ENCODE data around the gene RGS3.

DNA sequence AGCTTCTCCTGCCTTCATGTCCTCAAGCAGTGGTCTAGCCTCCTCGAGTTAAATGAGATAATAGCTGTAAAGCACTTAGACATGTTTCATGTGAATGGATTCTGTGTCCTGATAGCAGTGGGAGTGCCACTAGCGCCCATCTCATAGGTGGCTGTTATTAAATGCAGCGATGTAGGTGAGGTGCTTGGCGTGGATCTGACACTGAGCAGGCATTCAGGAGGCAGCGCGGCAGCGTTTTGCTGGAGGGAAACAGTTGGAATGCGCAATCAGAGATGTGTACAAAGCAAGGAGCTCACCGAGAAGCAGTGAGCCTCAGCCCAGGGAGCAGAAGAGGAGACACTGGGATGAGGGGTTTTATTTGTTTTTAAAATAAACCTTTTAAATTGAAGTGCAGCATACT is 106.6 kb downstream of the RGS3 start:
- TF ChIP-seq, protein P1, sequence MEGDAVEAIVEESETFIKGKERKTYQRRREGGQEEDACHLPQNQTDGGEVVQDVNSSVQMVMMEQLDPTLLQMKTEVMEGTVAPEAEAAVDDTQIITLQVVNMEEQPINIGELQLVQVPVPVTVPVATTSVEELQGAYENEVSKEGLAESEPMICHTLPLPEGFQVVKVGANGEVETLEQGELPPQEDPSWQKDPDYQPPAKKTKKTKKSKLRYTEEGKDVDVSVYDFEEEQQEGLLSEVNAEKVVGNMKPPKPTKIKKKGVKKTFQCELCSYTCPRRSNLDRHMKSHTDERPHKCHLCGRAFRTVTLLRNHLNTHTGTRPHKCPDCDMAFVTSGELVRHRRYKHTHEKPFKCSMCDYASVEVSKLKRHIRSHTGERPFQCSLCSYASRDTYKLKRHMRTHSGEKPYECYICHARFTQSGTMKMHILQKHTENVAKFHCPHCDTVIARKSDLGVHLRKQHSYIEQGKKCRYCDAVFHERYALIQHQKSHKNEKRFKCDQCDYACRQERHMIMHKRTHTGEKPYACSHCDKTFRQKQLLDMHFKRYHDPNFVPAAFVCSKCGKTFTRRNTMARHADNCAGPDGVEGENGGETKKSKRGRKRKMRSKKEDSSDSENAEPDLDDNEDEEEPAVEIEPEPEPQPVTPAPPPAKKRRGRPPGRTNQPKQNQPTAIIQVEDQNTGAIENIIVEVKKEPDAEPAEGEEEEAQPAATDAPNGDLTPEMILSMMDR (IDR thresholded peaks at IDR 0.05): no peak
- TF ChIP-seq EP300 (IDR thresholded peaks at IDR 0.05) (no peak), POLR2AphosphoS5 (IDR thresholded peaks at IDR 0.05) (no peak), POLR2A (IDR thresholded peaks at IDR 0.05) (no peak)

Measured in gastroesophageal sphincter (tissue), 3 donors.